Body of pancreas (tissue), 4 donors: Measurements from ENCODE around the gene NGF. TPM values are rescaled to one million over a fixed set of nuclear protein-coding genes. Genes with fewer than 3 reads are reported as not detected.
"Not testable (repeated sequence)": the region's sequence is repeated elsewhere in the genome, so short reads cannot be mapped to it uniquely, and the experiment has no call there.

Experiments used
- ATAC-seq: fragments of 150-250 bp; one replicate; pipeline ENCODE4 v1.9.1; 2016
- DNase-seq, 4 donors: peaks; one replicate each; pipeline ENCODE4 v3.0.0-alpha.2; 2019
- H3K27ac ChIP-seq, 4 donors: fragments of 200-600 bp; sonication (generic); 1 replicate in 3 of 4; 2 replicates in 1 of 4; pipeline versions ENCODE4 v1.5.1 to v1.6.1; 2016 to 2019; ENCODE audit warnings: mild to moderate bottlenecking in 1 of 4, mixed read lengths in 1 of 4, moderate library complexity in 1 of 4
- H3K27me3 ChIP-seq, 2 donors: fragments of 200-600 bp; sonication (generic); one replicate each; pipeline ENCODE4 v1.6.0; 2016; ENCODE audit warnings: mild to moderate bottlenecking in 1 of 2
- H3K36me3 ChIP-seq, 2 donors: fragments of 200-600 bp; sonication (generic); replicated peaks in 1 of 2; 2 replicates each; pipeline ENCODE4 v1.5.1; 2016; ENCODE audit warnings: low read depth in 2 of 2; ENCODE audit not compliant: insufficient read depth in 1 of 2
- H3K4me1 ChIP-seq: fragments of 200-600 bp; sonication (generic); one replicate; pipeline ENCODE4 v1.6.0; 2016
- H3K4me3 ChIP-seq, 2 donors: fragments of 200-600 bp; sonication (generic); 1 replicate in 1 of 2; 2 replicates in 1 of 2; pipeline ENCODE4 v1.5.1; 2016 to 2019
- H3K9me3 ChIP-seq, 3 donors: fragments of 200-600 bp; sonication (generic); 1 replicate in 2 of 3; 2 replicates in 1 of 3; pipeline ENCODE4 v1.5.1; 2016
- CTCF ChIP-seq, 7 experiments: fragments of 450-650 bp in 4 of 7; fragments of 200-600 bp in 3 of 7; sonication (generic) in 3 of 7; IDR thresholded peaks; one replicate each; pipeline ENCODE4 v1.5.1; 2016 to 2019; ENCODE audit warnings: antibody characterized with exemption in 7 of 7
- POLR2A ChIP-seq, 3 donors: fragments of 450-650 bp; IDR thresholded peaks; one replicate each; pipeline ENCODE4 v1.6.1; 2016; ENCODE audit warnings: antibody characterized with exemption in 3 of 3, mild to moderate bottlenecking in 2 of 3
- WGBS, 2 donors: methylation state at CpG; one replicate each; pipeline ENCODE4 v1.1.5; 2017; 5-methylcytosine and 5-hydroxymethylcytosine counted together
- intact Hi-C: fragments of 100-400 bp; cut with DNase I; formaldehyde crosslinking; loops from one replicate; pipeline ENCODE4 v1.15.1; 2023
- total RNA-seq, 2 donors: library from RNA; depleted of rRNA; stranded (reverse); fragments of >200 nt; gene quantifications; one replicate each; pipeline ENCODE4 v1.1.0, GENCODE V29; 2016

NGF gene
- total RNA-seq, 2 donors from 2014 or later = 3.6 TPM; not detected in 1

- no peaks in the 10 kb centered on the region for H3K9me3 ChIP-seq
- TF ChIP-seq POLR2A (IDR thresholded peaks at IDR 0.05) = no peak
- no peak for TF ChIP-seq CTCF (IDR thresholded peaks at IDR 0.05)
- no peaks in the 10 kb centered on the region for H3K4me1 ChIP-seq
- ATAC-seq (no peak), DNase-seq (peak in 1 of 4 donors; percentile 8)
- H3K27me3 ChIP-seq = no peaks in the 10 kb centered on the region
- no peak overlapping the region for H3K27ac ChIP-seq
- no peak overlapping the region for H3K4me3 ChIP-seq
- no peaks in the 10 kb centered on the region for H3K36me3 ChIP-seq
- intact Hi-C loops = no loop called here
Measured at GRCh38 chr1:115373305-115373704, 35.3 kb upstream of the NGF start.

GRCh38 chr1:115365738-115366137 is 27.7 kb upstream of the NGF start:
- no peaks in the 10 kb centered on the region for H3K4me1 ChIP-seq
- no peak overlapping the region for H3K27ac ChIP-seq
- H3K36me3 ChIP-seq = no peaks in the 10 kb centered on the region
- H3K9me3 ChIP-seq = no peaks in the 10 kb centered on the region
- TF ChIP-seq POLR2A (IDR thresholded peaks at IDR 0.05) (no peak), CTCF (IDR thresholded peaks at IDR 0.05) (no peak)
- no peak overlapping the region for H3K4me3 ChIP-seq
- ATAC-seq (peak; percentile 48), DNase-seq (peak in 1 of 4 donors; percentile 9)
- WGBS, 2 donors = 91 to 99% methylated on average over 5 of the region's 5 CpGs
- H3K27me3 ChIP-seq = no peaks in the 10 kb centered on the region
- intact Hi-C loops = no loop called here

- DNase-seq (no peak), ATAC-seq (no peak)
- no peaks in the 10 kb centered on the region for H3K4me1 ChIP-seq
- H3K27me3 ChIP-seq = no peaks in the 10 kb centered on the region
- WGBS, 2 donors = 72 to 100% methylated on average over 1 to 2 of the region's 2 CpGs
- no peak overlapping the region for H3K4me3 ChIP-seq
- H3K9me3 ChIP-seq = no peaks in the 10 kb centered on the region
- H3K27ac ChIP-seq = no peak overlapping the region
- intact Hi-C loops = no loop called here
- TF ChIP-seq POLR2A (IDR thresholded peaks at IDR 0.05) = no peak
- no peaks in the 10 kb centered on the region for H3K36me3 ChIP-seq
Measured at GRCh38 chr1:115364780-115365155, 26.7 kb upstream of the NGF start.

- Histone ChIP-seq H3K9me3 (no peaks in the 10 kb centered on the region), H3K36me3 (no peaks in the 10 kb centered on the region), H3K4me1 (no peaks in the 10 kb centered on the region), H3K27ac (no peak overlapping the region), H3K4me3 (no peak overlapping the region), H3K27me3 (no peaks in the 10 kb centered on the region)
- no peak for DNase-seq
- WGBS, 2 donors = 74 to 77% methylated on average over 7 of the region's 7 CpGs
- ATAC-seq = no peak
- TF ChIP-seq CTCF (IDR thresholded peaks at IDR 0.05) (no peak), POLR2A (IDR thresholded peaks at IDR 0.05) (no peak)
- intact Hi-C loops = no loop called here
Measured at GRCh38 chr1:115364046-115364779, 26.2 kb upstream of the NGF start.

GRCh38 chr1:115363171-115363570 is 25.1 kb upstream of the NGF start:
- Histone ChIP-seq H3K4me1 (no peaks in the 10 kb centered on the region), H3K9me3 (no peaks in the 10 kb centered on the region), H3K36me3 (no peaks in the 10 kb centered on the region), H3K27me3 (no peaks in the 10 kb centered on the region), H3K4me3 (no peak overlapping the region), H3K27ac (no peak overlapping the region)
- no peak for ATAC-seq
- no peak for TF ChIP-seq CTCF (IDR thresholded peaks at IDR 0.05)
- no peak for TF ChIP-seq POLR2A (IDR thresholded peaks at IDR 0.05)
- 53 to 56% methylated on average over 1 of the region's 1 CpG for WGBS, 2 donors
- intact Hi-C loops = no loop called here
- no peak for DNase-seq

GRCh38 chr1:115360505-115361129 is 22.6 kb upstream of the NGF start:
- H3K27me3 ChIP-seq, DNase-seq, ATAC-seq, H3K4me3 ChIP-seq, H3K4me1 ChIP-seq, H3K27ac ChIP-seq, H3K36me3 ChIP-seq, intact Hi-C loops, H3K9me3 ChIP-seq: not testable (repeated sequence)
- 90 to 93% methylated on average over 9 to 20 of the region's 26 CpGs for WGBS, 2 donors

- H3K4me3 ChIP-seq, H3K27me3 ChIP-seq, H3K9me3 ChIP-seq, H3K36me3 ChIP-seq, H3K27ac ChIP-seq, ATAC-seq, DNase-seq, H3K4me1 ChIP-seq, intact Hi-C loops: not testable (repeated sequence)
- 77 to 96% methylated on average over 9 to 31 of the region's 31 CpGs for WGBS, 2 donors
Measured at GRCh38 chr1:115359787-115360452, 21.9 kb upstream of the NGF start.
